GM19193 (cell line): ENCODE results near the gene PHGDH.

Experiments used
- POLR2A ChIP-seq: IDR thresholded peaks from 4 replicates; pipeline ENCODE4 v1.6.1; 2011; ENCODE audit not compliant: insufficient read depth, insufficient read length; ENCODE audit errors: extremely low read depth

The PHGDH gene

DNA sequence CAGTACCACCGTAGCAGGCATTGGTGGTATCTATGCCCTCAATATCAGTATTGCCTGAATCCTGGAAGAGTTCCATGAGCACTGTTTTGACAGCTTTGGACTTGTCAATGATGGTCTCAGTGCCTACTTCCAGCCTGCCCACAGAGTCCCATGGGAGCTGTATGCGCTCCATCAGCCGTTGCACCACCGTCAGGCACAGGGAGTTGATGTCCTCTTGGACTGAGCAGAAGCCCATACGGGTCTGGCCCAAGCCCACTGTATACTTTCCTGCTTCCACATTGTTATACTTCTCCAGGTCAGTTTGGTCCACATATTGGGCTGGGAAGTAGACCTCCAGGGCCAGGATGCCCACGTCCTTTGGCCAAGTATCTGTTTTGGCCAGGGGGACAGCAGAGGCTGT lies 52.5 kb downstream of the PHGDH start:
- TF ChIP-seq POLR2A, result no peak

DNA sequence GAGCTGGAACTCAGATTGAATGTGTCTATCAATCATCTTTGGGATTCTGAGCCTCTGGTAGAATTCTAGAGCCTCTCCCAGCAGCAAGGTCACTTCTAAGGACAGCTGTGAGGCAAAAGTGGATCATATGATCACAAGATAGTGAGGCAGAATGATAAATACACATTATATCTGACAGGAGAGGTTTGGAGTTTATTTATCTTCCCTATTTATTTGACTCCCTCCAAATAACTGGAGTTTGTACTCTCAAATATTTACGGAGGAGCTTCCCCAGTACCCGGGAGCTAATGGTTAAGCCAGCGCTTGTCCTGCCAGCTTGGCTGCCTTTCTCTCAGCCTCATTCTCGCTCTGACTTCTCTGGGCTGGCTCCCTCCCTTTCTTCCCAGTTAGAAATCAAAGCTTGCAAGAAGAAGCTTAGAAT lies 54.6 kb downstream of the PHGDH start:
- TF ChIP-seq POLR2A, result no peak

DNA sequence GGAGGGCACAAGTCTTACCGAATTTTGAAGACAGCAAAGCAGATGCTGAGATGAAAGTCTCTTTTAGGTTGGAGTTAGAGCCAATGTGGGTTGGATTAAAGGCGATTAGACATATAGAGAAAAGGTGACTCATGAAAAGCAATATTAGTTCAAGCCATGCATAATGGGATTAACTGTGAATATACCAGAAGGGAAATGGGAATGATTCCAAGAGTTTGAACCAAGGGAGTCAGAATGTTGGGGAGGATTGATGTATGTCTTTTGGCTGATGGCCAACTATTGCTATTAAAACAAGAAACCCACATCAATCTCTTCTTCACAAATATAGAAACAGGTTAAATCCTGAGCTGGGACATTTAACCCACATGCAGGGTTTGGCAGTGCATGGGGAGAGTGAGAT lies 55.8 kb downstream of the PHGDH start:
- no peak for TF ChIP-seq POLR2A

DNA sequence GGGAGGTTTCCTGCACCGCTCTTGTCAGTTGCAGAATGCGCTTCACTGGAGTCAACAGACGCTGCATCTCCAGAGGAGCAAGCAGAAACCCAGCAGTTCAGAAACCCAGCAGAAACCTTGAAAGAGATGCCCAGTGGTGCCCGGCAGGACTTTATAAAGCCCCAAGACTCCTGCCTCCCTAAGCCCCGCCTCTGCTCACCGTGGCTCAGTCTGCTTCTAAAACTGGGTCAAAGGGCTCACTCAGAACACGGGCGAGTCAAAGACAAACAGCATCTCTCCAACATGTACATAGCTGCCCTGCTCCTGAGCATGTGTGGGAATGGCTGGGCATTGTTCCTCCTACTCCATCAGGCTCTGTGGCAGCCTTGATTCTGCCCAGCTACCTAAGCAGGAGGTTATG lies 57.0 kb downstream of the PHGDH start, which contains the start of gene HMGCS2:
HMGCS2 (minus strand) TSS at position 128 of the 400 bp plus-strand sequence; CDS start at position 67, 61 bp downstream.
- TF ChIP-seq POLR2A, result no peak

DNA sequence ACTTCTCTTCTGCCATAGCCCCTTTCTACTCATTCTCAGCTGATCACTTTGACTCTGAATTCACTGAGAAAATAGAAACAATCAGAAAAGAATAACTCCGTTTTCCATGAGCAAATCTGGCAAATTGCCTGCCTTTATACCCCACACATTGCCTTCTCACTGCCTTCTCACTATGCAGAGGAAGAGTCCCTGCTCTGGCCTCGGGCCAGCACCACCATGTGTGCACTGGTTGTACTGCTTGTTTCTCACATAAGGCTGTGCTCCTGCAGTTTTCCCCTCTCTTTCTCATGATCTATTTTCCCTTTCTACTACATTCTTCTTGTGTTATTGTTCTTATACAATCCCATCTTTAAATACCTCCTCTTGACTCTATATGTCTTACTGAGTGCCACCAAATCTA lies 59.3 kb downstream of the PHGDH start:
- TF ChIP-seq POLR2A, result no peak

DNA sequence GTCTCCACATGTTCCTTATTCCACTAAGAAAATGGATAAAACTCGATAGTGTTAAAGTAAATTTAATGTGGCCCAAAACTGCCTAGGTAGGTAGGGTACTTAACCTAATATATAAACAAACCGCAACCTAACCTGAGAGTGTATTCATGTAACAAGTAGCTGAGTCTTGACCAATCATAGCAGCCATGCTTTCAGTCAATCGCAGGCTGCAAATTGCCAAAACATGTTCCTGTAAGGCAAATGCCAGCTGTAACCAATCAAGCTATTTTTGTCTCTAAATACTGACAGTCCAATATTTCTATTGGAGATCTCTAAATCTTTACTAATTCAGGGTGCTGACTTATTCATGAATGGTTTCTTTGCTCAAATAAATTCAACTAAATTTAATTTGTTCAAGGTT lies 60.0 kb downstream of the PHGDH start:
- TF ChIP-seq POLR2A, result no peak

DNA sequence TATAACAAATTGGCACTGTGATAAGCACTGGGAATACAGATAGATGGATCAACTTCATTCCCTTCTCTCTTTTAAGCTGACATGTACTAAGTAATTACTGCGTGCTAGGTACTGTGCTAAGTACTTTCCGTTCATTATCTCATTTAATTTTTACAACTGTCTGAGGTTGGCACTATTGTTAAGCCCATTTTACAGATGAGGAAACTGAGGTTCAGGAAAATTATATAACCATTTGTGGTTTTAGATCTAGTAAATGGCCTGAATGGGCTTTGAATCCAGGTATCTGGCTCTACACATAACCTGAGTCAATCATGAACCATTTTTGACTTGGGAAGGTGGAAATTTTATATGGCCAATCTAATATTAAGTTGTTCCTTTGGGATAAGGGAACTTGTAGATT lies 60.6 kb downstream of the PHGDH start:
- no peak for TF ChIP-seq POLR2A

DNA sequence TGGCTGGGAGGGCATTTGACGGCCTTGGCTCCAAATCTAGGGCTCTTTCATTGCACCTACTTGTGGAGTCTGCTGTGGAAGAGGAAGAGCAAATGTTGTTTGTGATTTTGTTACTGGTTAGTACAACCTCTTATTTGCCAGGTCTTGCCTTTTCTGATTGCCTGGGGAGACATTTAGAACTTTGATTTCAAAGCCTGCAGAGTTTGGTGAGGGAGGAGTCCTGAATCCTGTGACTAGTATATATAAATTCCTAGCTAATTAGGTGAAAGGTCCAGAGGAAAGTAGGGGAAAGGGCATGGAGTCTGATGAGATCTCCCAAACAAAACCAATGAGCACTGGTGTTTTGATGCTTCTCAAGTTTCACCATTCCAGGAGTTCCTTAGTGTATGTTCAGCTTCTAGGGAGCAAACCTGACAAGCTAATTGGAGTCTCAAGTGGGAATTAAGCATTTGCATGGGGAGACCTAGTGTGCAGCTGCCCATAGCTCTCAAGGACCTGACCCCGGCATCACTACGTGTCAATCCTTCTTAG lies 62.0 kb downstream of the PHGDH start:
- TF ChIP-seq POLR2A, result no peak

DNA sequence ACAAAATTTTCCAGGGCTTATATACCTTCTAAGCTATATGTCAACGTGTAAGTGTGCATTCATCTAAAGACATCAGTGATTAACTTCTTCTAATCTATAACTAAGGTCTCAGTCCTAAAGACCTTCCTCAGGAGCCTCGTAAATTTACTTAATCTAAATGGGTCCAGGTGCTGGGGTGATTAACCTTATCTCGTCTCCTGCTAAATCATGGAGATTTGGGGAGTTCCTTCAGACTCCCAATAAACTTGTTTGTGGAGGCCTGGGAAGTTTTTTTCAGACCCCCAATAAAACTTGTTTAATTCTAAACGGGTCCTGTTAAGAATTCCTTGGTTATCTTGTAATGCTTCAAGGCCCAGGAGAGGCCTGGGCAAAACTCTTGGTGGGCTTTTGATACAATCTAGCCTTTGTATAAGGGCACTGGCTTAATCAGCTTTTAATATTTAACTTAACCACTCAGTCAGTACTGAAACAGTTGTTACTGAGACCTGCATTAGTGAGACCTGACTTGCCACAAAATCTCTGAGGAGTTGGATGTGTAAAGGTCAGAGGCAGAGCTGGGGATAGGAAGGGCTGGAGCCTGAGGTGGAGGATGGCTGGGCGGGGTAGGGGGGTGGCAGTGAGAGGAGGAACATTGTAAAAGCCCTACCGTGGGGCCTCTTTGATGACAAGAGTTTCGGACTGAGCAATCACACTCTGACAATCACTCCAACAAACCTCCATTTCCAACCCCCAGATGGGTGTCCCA lies 63.2 kb downstream of the PHGDH start:
- no peak for TF ChIP-seq POLR2A

DNA sequence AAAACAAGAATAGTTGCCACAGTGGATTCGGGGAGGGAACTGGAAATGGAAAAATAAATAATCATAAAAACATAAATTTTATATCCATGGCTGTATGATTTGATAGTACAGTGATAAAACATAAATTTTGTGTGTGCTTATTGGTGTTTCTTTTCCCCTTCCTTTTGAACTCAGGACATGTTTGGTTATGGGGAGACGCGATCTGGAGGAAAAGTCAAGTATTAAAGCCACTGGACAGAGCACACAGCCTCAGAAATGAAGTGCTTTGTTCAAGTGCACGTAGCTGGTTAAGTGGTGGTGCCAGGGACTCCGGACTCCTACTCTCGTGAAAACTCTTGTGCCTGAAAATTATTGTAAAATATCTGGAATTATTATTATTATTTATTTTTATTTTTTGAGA lies 66.6 kb downstream of the PHGDH start:
- no peak for TF ChIP-seq POLR2A

DNA sequence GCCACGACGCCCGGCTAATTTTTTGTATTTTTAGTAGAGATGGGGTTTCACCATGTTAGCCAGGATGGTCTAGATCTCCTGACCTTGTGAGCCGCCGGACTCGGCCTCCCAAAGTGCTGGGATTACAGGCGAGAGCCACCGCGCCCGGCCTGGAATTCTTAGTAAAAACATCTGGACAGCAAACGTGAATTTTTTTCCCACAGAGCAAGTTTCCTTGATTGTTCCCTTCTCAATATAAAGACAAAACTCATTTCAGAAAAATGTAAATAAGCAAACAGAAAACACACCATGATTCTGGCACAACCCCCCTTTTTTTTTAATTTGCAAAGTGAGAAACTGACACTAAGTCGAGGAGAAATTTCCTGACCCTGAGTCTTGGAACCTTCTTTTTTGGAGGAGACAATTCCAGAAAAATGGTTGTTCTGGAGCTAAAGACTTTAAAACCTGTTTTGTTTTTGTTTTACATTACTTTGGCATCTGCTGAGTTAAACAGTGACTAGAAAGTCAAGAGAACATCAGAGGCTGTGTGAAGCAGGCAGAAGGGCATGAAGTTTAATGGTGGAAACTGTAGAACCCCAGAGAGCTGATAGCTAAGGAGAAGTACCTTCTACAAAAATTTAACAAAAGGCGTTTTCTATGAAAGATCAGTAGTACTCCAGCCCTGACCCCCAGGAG lies 67.3 kb downstream of the PHGDH start:
- no peak for TF ChIP-seq POLR2A

DNA sequence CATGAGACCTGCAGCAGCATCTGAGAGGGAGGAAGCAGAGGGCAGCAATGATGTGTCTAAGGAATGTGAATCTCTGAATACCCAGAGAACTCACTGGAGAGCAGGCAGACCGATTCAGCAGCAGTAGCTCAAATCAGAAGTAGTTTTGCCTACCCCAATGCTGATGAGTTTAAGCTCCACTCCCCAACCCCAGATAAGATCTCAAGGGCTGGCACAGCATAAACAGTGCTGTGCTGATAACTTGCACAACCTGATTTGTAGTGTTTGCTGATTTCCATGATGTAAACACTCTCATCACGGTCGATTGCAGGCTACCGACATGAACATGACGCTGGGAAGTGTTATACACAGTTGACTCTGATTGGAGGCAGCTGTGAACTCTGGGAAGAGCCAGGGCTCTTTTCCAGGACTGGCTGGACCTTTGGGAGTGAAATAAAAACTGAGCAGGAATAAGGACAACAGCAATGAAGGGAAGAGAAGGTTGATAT lies 68.2 kb downstream of the PHGDH start:
- TF ChIP-seq POLR2A, result no peak

DNA sequence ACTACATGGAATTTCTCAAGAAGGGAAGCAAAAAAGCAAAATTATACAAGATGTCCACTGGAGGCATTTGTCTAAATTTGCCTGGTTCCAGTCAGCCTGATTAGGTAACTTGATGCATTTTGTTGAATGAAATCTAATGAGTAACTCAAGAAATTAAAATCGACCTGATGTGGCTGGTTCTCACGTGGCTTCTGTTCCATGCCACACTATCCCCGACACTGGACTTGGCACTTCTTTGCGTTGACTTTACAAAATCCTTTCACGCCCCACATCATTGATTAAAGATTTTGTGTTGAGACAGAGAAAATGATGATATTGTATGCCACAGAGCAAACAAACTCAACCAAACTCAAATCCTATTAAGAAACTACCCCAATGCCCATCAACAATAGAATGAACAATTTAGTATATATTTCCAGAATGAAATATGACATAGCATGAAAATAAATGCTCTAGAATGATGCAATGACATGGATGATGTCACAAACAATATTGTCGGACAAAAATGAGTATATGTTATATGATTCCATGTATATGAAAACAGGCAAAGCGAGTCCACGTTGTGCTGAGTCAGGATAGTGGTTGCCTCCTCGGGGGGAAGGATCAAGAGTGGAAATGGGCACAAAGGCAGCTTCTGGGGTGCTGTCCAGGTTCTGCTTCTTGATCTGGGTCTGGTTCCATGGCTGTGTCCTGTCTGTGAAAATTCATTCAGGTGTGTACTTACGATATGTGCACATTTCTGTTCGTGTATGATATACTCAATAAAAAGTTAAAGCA lies 69.9 kb downstream of the PHGDH start:
- TF ChIP-seq POLR2A, result no peak

DNA sequence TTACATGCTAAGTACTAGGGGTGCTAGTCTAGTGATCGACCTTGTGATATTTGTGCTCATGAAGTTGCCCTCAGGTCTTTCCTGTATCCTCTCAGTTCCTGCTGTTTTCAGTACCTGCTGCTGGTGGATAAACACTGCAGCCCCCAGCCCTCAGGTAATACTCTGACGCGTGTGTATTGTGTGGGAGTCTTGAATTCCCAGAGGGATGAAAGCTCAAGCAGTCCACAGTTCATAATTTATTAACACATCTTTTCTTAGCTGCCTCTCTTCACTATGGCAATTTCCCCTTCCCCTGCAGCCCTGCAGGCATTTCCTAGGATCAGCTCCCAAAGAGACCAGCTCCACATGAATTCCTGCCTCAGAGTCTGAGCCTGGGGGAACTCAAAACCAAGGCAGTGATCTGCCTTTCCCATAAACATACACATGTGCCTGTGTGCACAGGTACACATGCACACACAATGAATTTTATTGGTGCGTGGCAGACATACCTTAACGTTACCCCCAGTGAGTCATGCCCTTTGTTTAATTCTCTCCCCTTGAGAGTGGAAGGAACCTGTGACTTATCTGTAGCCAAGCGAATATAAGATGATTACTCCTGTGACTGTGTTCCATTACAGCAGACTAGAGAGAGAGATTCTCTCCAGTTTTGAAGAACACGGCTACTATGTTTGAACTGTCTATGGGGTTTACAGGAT lies 71.0 kb downstream of the PHGDH start:
- TF ChIP-seq POLR2A, result no peak
